HUES6 (cell line): ENCODE results near the gene AGO3.

Experiments
- H3K27ac ChIP-seq: 2 replicates; pipeline ENCODE4 v1.7.0; 2013; ENCODE audit warnings: low read depth, mild to moderate bottlenecking, low read length, inconsistent platforms
- H3K27me3 ChIP-seq: 2 replicates; pipeline ENCODE4 v1.6.1; 2013; ENCODE audit warnings: low read length; ENCODE audit not compliant: control insufficient read depth, insufficient read depth
- H3K36me3 ChIP-seq: 2 replicates; pipeline ENCODE4 v1.6.1; 2013; ENCODE audit warnings: low read length; ENCODE audit not compliant: control insufficient read depth, insufficient read depth
- H3K4me1 ChIP-seq: 2 replicates; pipeline ENCODE4 v1.6.1; 2013; ENCODE audit warnings: low read length; ENCODE audit not compliant: control insufficient read depth, insufficient read depth
- H3K4me3 ChIP-seq: 2 replicates; pipeline ENCODE4 v1.5.1; 2013; ENCODE audit warnings: low read depth, low read length
- H3K9ac ChIP-seq: one replicate; pipeline ENCODE4 v1.6.1; 2013; ENCODE audit warnings: mild to moderate bottlenecking, low read length
- H3K9me3 ChIP-seq: 2 replicates; pipeline ENCODE4 v1.6.1; 2013; ENCODE audit warnings: low read depth, low read length; ENCODE audit not compliant: control insufficient read depth, insufficient read depth

AGO3 gene

GRCh38 chr1:36051821-36052220 lies 120.9 kb downstream of the AGO3 start:
- no peak overlapping the region for H3K9ac ChIP-seq

GRCh38 chr1:36053978-36054377 lies 123.1 kb downstream of the AGO3 start:
- no peak overlapping the region for H3K27ac ChIP-seq
- no peak overlapping the region for H3K4me3 ChIP-seq
- no peaks in the 10 kb centered on the region for H3K27me3 ChIP-seq
- peaks cover 10% of the 10 kb centered on the region for H3K36me3 ChIP-seq
- no peaks in the 10 kb centered on the region for H3K4me1 ChIP-seq
- no peaks in the 10 kb centered on the region for H3K9me3 ChIP-seq
- no peak overlapping the region for H3K9ac ChIP-seq

More at GRCh38 chr1:36051821-36052220, 120.9 kb downstream of the AGO3 start:
- Histone ChIP-seq H3K9me3 (no peaks in the 10 kb centered on the region), H3K4me1 (no peaks in the 10 kb centered on the region), H3K36me3 (peaks cover 16% of the 10 kb centered on the region), H3K27ac (no peak overlapping the region), H3K27me3 (no peaks in the 10 kb centered on the region), H3K4me3 (no peak overlapping the region)

GRCh38 chr1:36055706-36056105 lies 124.8 kb downstream of the AGO3 start:
- no peak overlapping the region for H3K4me3 ChIP-seq
- H3K27me3 ChIP-seq = no peaks in the 10 kb centered on the region
- H3K27ac ChIP-seq = no peak overlapping the region

DNA sequence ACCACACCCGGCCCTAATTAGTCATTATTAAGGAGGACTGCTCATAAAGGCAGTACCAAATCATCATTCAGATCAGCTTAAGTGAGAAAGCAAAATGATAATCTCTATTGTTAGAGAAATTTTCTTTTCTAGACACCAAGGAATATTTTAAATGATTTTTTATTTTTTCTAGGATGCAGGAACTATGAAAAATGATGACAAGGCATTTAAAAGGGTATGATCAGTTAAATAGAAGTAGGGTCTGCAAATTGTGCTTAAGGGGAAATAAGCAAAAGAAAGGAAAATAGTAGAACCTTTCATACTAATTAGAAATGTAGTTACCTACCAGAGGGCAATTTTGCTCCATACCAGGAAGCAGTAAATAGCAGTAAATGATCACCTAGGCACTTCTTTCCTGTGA lies 131.4 kb downstream of the AGO3 start:
- Histone ChIP-seq H3K4me1 (no peaks in the 10 kb centered on the region), H3K4me3 (no peak overlapping the region), H3K27ac (no peak overlapping the region), H3K36me3 (no peaks in the 10 kb centered on the region), H3K9ac (no peak overlapping the region), H3K27me3 (no peaks in the 10 kb centered on the region), H3K9me3 (no peaks in the 10 kb centered on the region)

More at GRCh38 chr1:36055706-36056105, 124.8 kb downstream of the AGO3 start:
- H3K9me3 ChIP-seq = no peaks in the 10 kb centered on the region
- no peaks in the 10 kb centered on the region for H3K4me1 ChIP-seq
- H3K9ac ChIP-seq = no peak overlapping the region
- H3K36me3 ChIP-seq = peaks cover 10% of the 10 kb centered on the region

GRCh38 chr1:36067871-36068270 lies 137.0 kb downstream of the AGO3 start:
- no peak overlapping the region for H3K9ac ChIP-seq
- H3K36me3 ChIP-seq = no peaks in the 10 kb centered on the region
- no peak overlapping the region for H3K4me3 ChIP-seq

GRCh38 chr1:36068866-36069265 lies 138.0 kb downstream of the AGO3 start:
- Histone ChIP-seq H3K4me1 (peaks cover 5% of the 10 kb centered on the region; the same call in 1 of the 2 replicates), H3K27ac (no peak overlapping the region), H3K9ac (no peak overlapping the region), H3K27me3 (no peaks in the 10 kb centered on the region), H3K9me3 (no peaks in the 10 kb centered on the region), H3K4me3 (no peak overlapping the region), H3K36me3 (no peaks in the 10 kb centered on the region)

More at GRCh38 chr1:36067871-36068270, 137.0 kb downstream of the AGO3 start:
- Histone ChIP-seq H3K9me3 (no peaks in the 10 kb centered on the region), H3K27ac (no peak overlapping the region), H3K4me1 (peaks cover 5% of the 10 kb centered on the region; the same call in 1 of the 2 replicates), H3K27me3 (no peaks in the 10 kb centered on the region)

- no peak overlapping the region for H3K9ac ChIP-seq
- no peaks in the 10 kb centered on the region for H3K27me3 ChIP-seq
- H3K27ac ChIP-seq = no peak overlapping the region
- H3K36me3 ChIP-seq = no peaks in the 10 kb centered on the region
- no peak overlapping the region for H3K4me3 ChIP-seq
- H3K4me1 ChIP-seq = peaks cover 5% of the 10 kb centered on the region; the same call in 1 of the 2 replicates
- no peaks in the 10 kb centered on the region for H3K9me3 ChIP-seq
Observed at GRCh38 chr1:36070349-36070748, 139.4 kb downstream of the AGO3 start.

DNA sequence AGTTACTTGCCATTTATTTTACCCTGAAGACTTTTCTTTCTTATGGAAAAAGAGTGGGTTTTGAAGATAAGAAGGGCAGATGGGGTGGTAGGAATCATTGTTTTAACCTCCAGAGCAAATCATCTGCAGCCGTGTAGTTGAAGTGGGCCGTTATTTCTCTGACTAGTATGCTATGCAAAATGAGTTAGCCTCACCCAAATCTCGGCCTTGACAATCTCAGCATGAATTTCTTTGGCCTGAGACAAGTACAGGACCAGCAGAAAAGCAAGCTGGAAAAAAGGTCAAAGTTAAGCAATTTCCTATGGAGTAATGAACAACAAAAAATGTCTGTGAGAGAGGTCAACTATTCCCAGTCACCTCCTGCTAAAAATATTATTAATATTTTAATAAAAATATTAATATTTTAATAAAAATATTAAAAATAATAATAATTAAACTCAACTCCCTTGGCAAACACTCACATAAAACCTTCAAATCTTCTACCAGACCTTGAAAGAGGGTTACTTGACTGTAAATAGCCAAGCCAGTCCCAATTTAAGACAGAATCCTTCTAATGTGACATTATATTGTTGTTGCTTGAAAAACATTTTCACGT lies 146.2 kb downstream of the AGO3 start:
- Histone ChIP-seq H3K27me3 (no peaks in the 10 kb centered on the region), H3K4me1 (no peaks in the 10 kb centered on the region), H3K27ac (no peak overlapping the region), H3K9ac (no peak overlapping the region), H3K9me3 (no peaks in the 10 kb centered on the region), H3K36me3 (no peaks in the 10 kb centered on the region), H3K4me3 (no peak overlapping the region)

- H3K36me3 ChIP-seq = no peaks in the 10 kb centered on the region
- H3K4me1 ChIP-seq = peaks cover 7% of the 10 kb centered on the region
- no peak overlapping the region for H3K4me3 ChIP-seq
- H3K9ac ChIP-seq = no peak overlapping the region
- H3K27ac ChIP-seq = no peak overlapping the region
- peaks cover 10% of the 10 kb centered on the region; the same call in 1 of the 2 replicates for H3K27me3 ChIP-seq
- no peaks in the 10 kb centered on the region for H3K9me3 ChIP-seq
Observed at GRCh38 chr1:36080236-36080635, 149.3 kb downstream of the AGO3 start.

GRCh38 chr1:36080801-36081200 lies 149.9 kb downstream of the AGO3 start:
- H3K4me3 ChIP-seq = no peak overlapping the region
- H3K27ac ChIP-seq = no peak overlapping the region
- peaks cover 7% of the 10 kb centered on the region for H3K4me1 ChIP-seq
- no peaks in the 10 kb centered on the region for H3K9me3 ChIP-seq
- peaks cover 10% of the 10 kb centered on the region; the same call in 1 of the 2 replicates for H3K27me3 ChIP-seq
- H3K9ac ChIP-seq = no peak overlapping the region
- no peaks in the 10 kb centered on the region for H3K36me3 ChIP-seq

- Histone ChIP-seq H3K9me3 (no peaks in the 10 kb centered on the region), H3K4me1 (peaks cover 7% of the 10 kb centered on the region), H3K27ac (no peak overlapping the region), H3K9ac (no peak overlapping the region), H3K4me3 (no peak overlapping the region), H3K36me3 (no peaks in the 10 kb centered on the region), H3K27me3 (peaks cover 10% of the 10 kb centered on the region; the same call in 1 of the 2 replicates)
Observed at GRCh38 chr1:36081926-36082485, 151.1 kb downstream of the AGO3 start.
